ENCODE results near the gene AGMO. TPM values are rescaled to one million over a fixed set of nuclear protein-coding genes. Genes with fewer than 3 reads are reported as not detected.

The AGMO gene
- total RNA-seq, 4 donors from 2014 or later = 0.11 to 0.55 TPM; not detected in 2

- H3K36me3 ChIP-seq = no peaks in the 10 kb centered on the region
- H3K27ac ChIP-seq = no peak overlapping the region
- in situ Hi-C loops (cut with MboI; ENCODE audit: low sequenced_read_pairs in 4 of 4) (no loop called here), intact Hi-C loops (cut with DNase I; ENCODE audit: low total_unique reads) (no loop called here)
- no peaks in the 10 kb centered on the region for H3K9me3 ChIP-seq
- H3K4me3 ChIP-seq = no peak overlapping the region
- no peaks in the 10 kb centered on the region for H3K4me1 ChIP-seq
- no peak for TF ChIP-seq CTCF (IDR thresholded peaks at IDR 0.05 in 4 of 5, conservative IDR thresholded peaks at IDR 0.05 in 1 of 5)
- no peak for TF ChIP-seq POLR2A (IDR thresholded peaks at IDR 0.05)
- DNase-seq (no peak), ATAC-seq (no peak)
- no peaks in the 10 kb centered on the region for H3K27me3 ChIP-seq
These were observed 63.4 kb downstream of the AGMO start for GRCh38 chr7:15498465-15498864.

- DNase-seq = no peak
- in situ Hi-C loops (cut with MboI; ENCODE audit: low sequenced_read_pairs in 4 of 4) = no loop called here
These were observed 66.6 kb downstream of the AGMO start for GRCh38 chr7:15495170-15495569.

GRCh38 chr7:15494711-15495110 lies 67.1 kb downstream of the AGMO start:
- Histone ChIP-seq H3K4me3 (no peak overlapping the region), H3K4me1 (no peaks in the 10 kb centered on the region), H3K36me3 (no peaks in the 10 kb centered on the region), H3K27me3 (no peaks in the 10 kb centered on the region), H3K9me3 (no peaks in the 10 kb centered on the region), H3K27ac (no peak overlapping the region)
- DNase-seq = no peak
- no peak for TF ChIP-seq POLR2A (IDR thresholded peaks at IDR 0.05)
- no peak for TF ChIP-seq CTCF (IDR thresholded peaks at IDR 0.05 in 4 of 5, conservative IDR thresholded peaks at IDR 0.05 in 1 of 5)
- in situ Hi-C loops (cut with MboI; ENCODE audit: low sequenced_read_pairs in 4 of 4) = no loop called here
- no peak for ATAC-seq
- intact Hi-C loops (cut with DNase I; ENCODE audit: low total_unique reads) = no loop called here

More at GRCh38 chr7:15495170-15495569, 66.6 kb downstream of the AGMO start:
- no peak for TF ChIP-seq CTCF (IDR thresholded peaks at IDR 0.05 in 4 of 5, conservative IDR thresholded peaks at IDR 0.05 in 1 of 5)
- no peak for TF ChIP-seq POLR2A (IDR thresholded peaks at IDR 0.05)
- H3K4me3 ChIP-seq = no peak overlapping the region
- no peaks in the 10 kb centered on the region for H3K36me3 ChIP-seq
- no peaks in the 10 kb centered on the region for H3K4me1 ChIP-seq
- intact Hi-C loops (cut with DNase I; ENCODE audit: low total_unique reads) = no loop called here
- H3K27ac ChIP-seq = no peak overlapping the region
- ATAC-seq = no peak
- H3K27me3 ChIP-seq = no peaks in the 10 kb centered on the region
- H3K9me3 ChIP-seq = no peaks in the 10 kb centered on the region

- intact Hi-C loops (cut with DNase I; ENCODE audit: low total_unique reads) = no loop called here
These were observed 70.5 kb downstream of the AGMO start for GRCh38 chr7:15491361-15491760.

More at GRCh38 chr7:15491361-15491760, 70.5 kb downstream of the AGMO start:
- Histone ChIP-seq H3K27me3 (no peaks in the 10 kb centered on the region), H3K4me1 (no peaks in the 10 kb centered on the region), H3K27ac (no peak overlapping the region), H3K36me3 (no peaks in the 10 kb centered on the region), H3K4me3 (no peak overlapping the region), H3K9me3 (no peaks in the 10 kb centered on the region)
- DNase-seq = no peak
- no peak for TF ChIP-seq CTCF (IDR thresholded peaks at IDR 0.05 in 4 of 5, conservative IDR thresholded peaks at IDR 0.05 in 1 of 5)
- no peak for TF ChIP-seq POLR2A (IDR thresholded peaks at IDR 0.05)
- no peak for ATAC-seq
- in situ Hi-C loops (cut with MboI; ENCODE audit: low sequenced_read_pairs in 4 of 4) = no loop called here
